ENCODE results near the gene FBXL19.

FBXL19 gene

GRCh38 chr16:30894540-30895368 lies 28.6 kb upstream of the FBXL19 start:
- no peak for DNase-seq (ENCODE audit: low read depth, low spot score)

- no peak for DNase-seq (ENCODE audit: low read depth, low spot score)
Observed at GRCh38 chr16:30895627-30896260, 27.6 kb upstream of the FBXL19 start.

- DNase-seq (ENCODE audit: low read depth, low spot score), result peak; percentile 40
Observed at GRCh38 chr16:30896261-30896888, 27.0 kb upstream of the FBXL19 start, which contains the start of gene CTF1. Gene CTF1, plus strand, starts transcription at chr16:30896614. Its CDS starts 30 bp downstream, at chr16:30896644.

- DNase-seq (ENCODE audit: low read depth, low spot score), result peak; percentile 70
Observed at GRCh38 chr16:30896889-30897733, 26.3 kb upstream of the FBXL19 start.

GRCh38 chr16:30899794-30900193 lies 23.6 kb upstream of the FBXL19 start:
- DNase-seq (ENCODE audit: low read depth, low spot score), result no peak

- no peak for DNase-seq (ENCODE audit: low read depth, low spot score)
Observed at GRCh38 chr16:30900588-30900987, 22.8 kb upstream of the FBXL19 start.

GRCh38 chr16:30901201-30902028 lies 22.0 kb upstream of the FBXL19 start:
- DNase-seq (ENCODE audit: low read depth, low spot score), result no peak

GRCh38 chr16:30902029-30902972 lies 21.1 kb upstream of the FBXL19 start:
- DNase-seq (ENCODE audit: low read depth, low spot score), result no peak

- DNase-seq (ENCODE audit: low read depth, low spot score), result no peak
Observed at GRCh38 chr16:30903002-30903401, 20.4 kb upstream of the FBXL19 start.

- no peak for DNase-seq (ENCODE audit: low read depth, low spot score)
Observed at GRCh38 chr16:30903596-30903995, 19.8 kb upstream of the FBXL19 start.

- no peak for DNase-seq (ENCODE audit: low read depth, low spot score)
Observed at GRCh38 chr16:30904114-30904780, 19.1 kb upstream of the FBXL19 start.

- DNase-seq (ENCODE audit: low read depth, low spot score), result no peak
Observed at GRCh38 chr16:30907064-30907463, 16.3 kb upstream of the FBXL19 start.

GRCh38 chr16:30910427-30911029 lies 12.8 kb upstream of the FBXL19 start:
- no peak for DNase-seq (ENCODE audit: low read depth, low spot score)

- no peak for DNase-seq (ENCODE audit: low read depth, low spot score)
Observed at GRCh38 chr16:30912794-30913412, 10.5 kb upstream of the FBXL19 start.

- no peak for DNase-seq (ENCODE audit: low read depth, low spot score)
Observed at GRCh38 chr16:30914830-30915229, 8.5 kb upstream of the FBXL19 start.

- DNase-seq (ENCODE audit: low read depth, low spot score), result no peak
Observed at GRCh38 chr16:30918614-30919013, 4.8 kb upstream of the FBXL19 start.

GRCh38 chr16:30920891-30921290 lies 2.5 kb upstream of the FBXL19 start:
- no peak for DNase-seq (ENCODE audit: low read depth, low spot score)

GRCh38 chr16:30921459-30921747 lies 2.0 kb upstream of the FBXL19 start:
- no peak for DNase-seq (ENCODE audit: low read depth, low spot score)
